HG03521 (cell line): ENCODE data around the gene INSR.
"Not testable (repeated sequence)": the region's sequence is repeated elsewhere in the genome, so short reads cannot be mapped to it uniquely, and the experiment has no call there.

Source experiments
- ATAC-seq: cut with Tn5 transposase; IDR thresholded peaks from one replicate; pipeline ENCODE4 v1.9.1; 2021; ENCODE audit warnings: mild to moderate bottlenecking, moderate library complexity; ENCODE audit not compliant: unreplicated experiment

Gene INSR

GRCh38 chr19:7258840-7259395, 35.3 kb downstream of the INSR start:
- ATAC-seq, result no peak

- no peak for ATAC-seq
Observed at GRCh38 chr19:7258041-7258839, 36.0 kb downstream of the INSR start.

GRCh38 chr19:7257148-7258040, 36.8 kb downstream of the INSR start:
- ATAC-seq, result no peak

GRCh38 chr19:7255631-7256030, 38.6 kb downstream of the INSR start:
- no peak for ATAC-seq

GRCh38 chr19:7255119-7255518, 39.1 kb downstream of the INSR start:
- ATAC-seq, result no peak

GRCh38 chr19:7254590-7254989, 39.6 kb downstream of the INSR start:
- no peak for ATAC-seq

GRCh38 chr19:7252364-7252763, 41.9 kb downstream of the INSR start:
- no peak for ATAC-seq

- ATAC-seq, result no peak
Observed at GRCh38 chr19:7251494-7251893, 42.7 kb downstream of the INSR start.

- no peak for ATAC-seq
Observed at GRCh38 chr19:7250951-7251350, 43.3 kb downstream of the INSR start.

GRCh38 chr19:7250057-7250596, 44.1 kb downstream of the INSR start:
- no peak for ATAC-seq

- no peak for ATAC-seq
Observed at GRCh38 chr19:7247155-7247554, 47.1 kb downstream of the INSR start.

GRCh38 chr19:7246601-7247000, 47.6 kb downstream of the INSR start:
- no peak for ATAC-seq

- no peak for ATAC-seq
Observed at GRCh38 chr19:7242601-7243258, 51.5 kb downstream of the INSR start.

- no peak for ATAC-seq
Observed at GRCh38 chr19:7238051-7238450, 56.2 kb downstream of the INSR start.

GRCh38 chr19:7236153-7236552, 58.1 kb downstream of the INSR start:
- no peak for ATAC-seq

- no peak for ATAC-seq
Observed at GRCh38 chr19:7230826-7231225, 63.4 kb downstream of the INSR start.

GRCh38 chr19:7229735-7230134, 64.5 kb downstream of the INSR start:
- no peak for ATAC-seq

GRCh38 chr19:7228935-7229541, 65.2 kb downstream of the INSR start:
- no peak for ATAC-seq

- no peak for ATAC-seq
Observed at GRCh38 chr19:7227735-7228134, 66.5 kb downstream of the INSR start.

GRCh38 chr19:7227149-7227548, 67.1 kb downstream of the INSR start:
- ATAC-seq, result not testable (repeated sequence)
